Cardiac fibroblast (primary cell): Measurements from ENCODE around the gene ILKAP.

Experiments used
- DNase-seq, 2 donors: peaks; one replicate each; pipeline versions ENCODE4 v3.0.0 to v3.0.0-alpha.2; 2010; ENCODE audit warnings: low read depth in 2 of 2
- H3K4me3 ChIP-seq, 2 donors: replicated peaks in 1 of 2; 1 replicate in 1 of 2; 2 replicates in 1 of 2; pipeline ENCODE4 v1.5.1; 2011; ENCODE audit warnings: low read depth in 2 of 2, low read length in 2 of 2, mild to moderate bottlenecking in 2 of 2, moderate library complexity in 1 of 2
- CTCF ChIP-seq: IDR thresholded peaks from one replicate; pipeline ENCODE4 v1.5.1; 2011; ENCODE audit warnings: low read depth, mild to moderate bottlenecking, low read length, inconsistent platforms

ILKAP gene

GRCh38 chr2:238139196-238140039, 64.1 kb downstream of the ILKAP start:
- H3K4me3 ChIP-seq = no peak overlapping the region
- no peak for DNase-seq
- peak; percentile 44 for TF ChIP-seq CTCF

- H3K4me3 ChIP-seq = no peak within 1 kb of the TSS
- no peak for TF ChIP-seq CTCF
- DNase-seq = no peak
These were observed 64.9 kb downstream of the ILKAP start, which contains the start of gene KLHL30 for GRCh38 chr2:238138331-238139195. Gene KLHL30 (plus strand): TSS chr2:238138668. CDS start chr2:238140755, 2,087 bp downstream.

GRCh38 chr2:238137885-238138284, 65.6 kb downstream of the ILKAP start:
- H3K4me3 ChIP-seq = no peak overlapping the region
- DNase-seq = no peak
- no peak for TF ChIP-seq CTCF

- no peak for TF ChIP-seq CTCF
- H3K4me3 ChIP-seq = no peak overlapping the region
- peak; percentile 79 to 86 for DNase-seq
These were observed 66.5 kb downstream of the ILKAP start for GRCh38 chr2:238136820-238137537.

GRCh38 chr2:238135601-238136150, 67.8 kb downstream of the ILKAP start:
- H3K4me3 ChIP-seq = no peak overlapping the region
- no peak for DNase-seq
- TF ChIP-seq CTCF = no peak

- H3K4me3 ChIP-seq = no peak overlapping the region
- TF ChIP-seq CTCF = no peak
- DNase-seq = no peak
These were observed 69.1 kb downstream of the ILKAP start for GRCh38 chr2:238134393-238134785.
